GM19328 (cell line): ENCODE results near the gene HS6ST2.

Source experiments
- ATAC-seq: cut with Tn5 transposase; IDR thresholded peaks from one replicate; pipeline ENCODE4 v1.9.1; 2021; ENCODE audit warnings: mild to moderate bottlenecking, moderate library complexity; ENCODE audit not compliant: unreplicated experiment

HS6ST2 gene

DNA sequence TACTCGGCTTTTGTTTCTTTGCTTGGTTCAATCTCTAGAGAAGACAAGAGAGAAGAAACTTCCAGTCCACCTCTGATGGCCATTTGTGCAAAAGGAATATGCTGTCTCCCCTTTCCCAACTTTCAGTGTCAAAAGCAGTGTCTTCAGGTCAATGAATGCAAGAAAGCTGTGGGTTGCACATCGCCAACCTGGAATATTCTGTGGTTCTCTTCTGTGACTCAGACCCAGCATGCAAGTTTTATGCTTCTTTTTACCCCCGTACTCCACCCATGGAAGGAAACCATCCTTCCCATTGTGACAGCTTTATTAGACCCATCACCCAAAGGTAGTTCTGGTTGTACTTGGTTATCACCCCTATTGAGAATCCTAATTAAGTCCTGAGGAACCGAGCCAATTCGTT is 334.0 kb downstream of the HS6ST2 start:
- no peak for ATAC-seq

DNA sequence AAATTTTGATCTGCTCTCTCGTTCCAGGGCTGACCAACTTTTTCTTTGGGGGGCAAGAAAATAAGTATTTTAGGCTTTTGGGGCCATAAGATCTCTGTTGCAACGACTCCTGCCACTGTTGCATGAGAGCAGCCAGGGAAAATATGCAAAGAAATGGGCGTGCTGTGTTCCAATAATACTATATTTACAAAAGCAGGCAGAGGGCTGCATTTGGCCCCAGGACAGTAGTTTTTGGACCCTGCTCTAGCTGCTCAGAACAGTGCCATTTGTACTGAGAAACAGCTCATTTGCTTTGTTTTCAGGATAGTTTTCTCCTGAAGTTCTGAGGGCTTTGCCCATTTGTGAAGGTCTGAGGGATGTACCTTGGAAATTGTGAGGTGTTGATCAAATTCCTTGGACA is 334.5 kb downstream of the HS6ST2 start:
- no peak for ATAC-seq

DNA sequence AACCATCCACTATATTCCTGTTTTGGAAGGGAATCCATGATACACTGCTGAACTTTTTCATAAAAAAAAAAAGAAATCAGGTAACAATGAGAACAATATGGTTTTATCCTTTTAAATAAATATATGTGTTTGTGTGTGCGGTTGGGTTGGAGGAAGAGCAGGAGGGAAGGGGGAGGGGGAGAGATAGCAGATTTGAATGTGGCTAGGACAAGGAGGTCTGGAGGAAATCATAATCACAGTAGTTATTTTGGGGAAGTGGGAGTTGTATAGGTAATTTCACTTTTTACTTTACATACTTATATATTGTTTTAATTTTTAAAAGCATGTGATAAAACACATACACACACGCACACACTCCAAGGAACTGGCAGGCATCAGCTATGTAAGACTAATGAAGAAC is 335.1 kb downstream of the HS6ST2 start:
- no peak for ATAC-seq

DNA sequence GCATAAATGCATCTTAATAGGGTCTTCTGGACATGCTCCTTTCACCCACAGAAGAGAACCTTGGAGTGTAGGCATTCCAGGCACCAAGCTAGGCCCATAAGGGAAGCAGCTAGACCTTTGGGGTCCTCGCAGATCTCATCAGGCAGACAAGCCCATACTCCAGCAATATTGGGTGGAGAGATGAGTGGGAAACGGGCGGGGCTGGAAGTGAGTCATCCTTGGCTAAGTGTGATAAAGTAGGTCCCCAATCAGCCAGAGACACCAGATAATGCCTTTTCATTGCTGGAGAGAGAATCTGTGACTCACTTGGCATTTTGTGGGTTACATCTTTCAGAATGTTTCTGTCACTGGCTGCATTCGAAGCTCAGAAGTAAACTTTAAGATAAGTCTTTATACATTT is 336.3 kb downstream of the HS6ST2 start:
- ATAC-seq, result no peak

DNA sequence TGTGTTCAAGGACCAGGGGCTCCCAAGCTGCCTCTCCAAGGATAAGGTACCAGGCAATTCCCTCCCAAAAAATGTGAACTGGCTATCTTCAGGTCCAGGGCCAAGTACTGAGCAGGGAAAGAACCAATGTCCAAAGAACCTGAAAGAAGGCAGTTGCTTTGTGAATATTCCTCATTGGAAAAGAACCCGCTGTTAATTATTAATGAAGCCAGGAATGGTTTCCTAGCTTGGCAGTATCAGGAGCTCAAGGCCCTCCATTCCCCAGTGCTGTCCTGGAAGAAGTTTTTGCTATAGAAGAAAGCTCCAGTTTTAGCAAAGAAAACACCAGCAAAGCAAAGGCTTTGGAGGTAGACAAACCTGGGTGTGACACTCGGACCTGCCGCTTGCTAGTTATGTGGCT is 339.6 kb downstream of the HS6ST2 start:
- ATAC-seq, result no peak

DNA sequence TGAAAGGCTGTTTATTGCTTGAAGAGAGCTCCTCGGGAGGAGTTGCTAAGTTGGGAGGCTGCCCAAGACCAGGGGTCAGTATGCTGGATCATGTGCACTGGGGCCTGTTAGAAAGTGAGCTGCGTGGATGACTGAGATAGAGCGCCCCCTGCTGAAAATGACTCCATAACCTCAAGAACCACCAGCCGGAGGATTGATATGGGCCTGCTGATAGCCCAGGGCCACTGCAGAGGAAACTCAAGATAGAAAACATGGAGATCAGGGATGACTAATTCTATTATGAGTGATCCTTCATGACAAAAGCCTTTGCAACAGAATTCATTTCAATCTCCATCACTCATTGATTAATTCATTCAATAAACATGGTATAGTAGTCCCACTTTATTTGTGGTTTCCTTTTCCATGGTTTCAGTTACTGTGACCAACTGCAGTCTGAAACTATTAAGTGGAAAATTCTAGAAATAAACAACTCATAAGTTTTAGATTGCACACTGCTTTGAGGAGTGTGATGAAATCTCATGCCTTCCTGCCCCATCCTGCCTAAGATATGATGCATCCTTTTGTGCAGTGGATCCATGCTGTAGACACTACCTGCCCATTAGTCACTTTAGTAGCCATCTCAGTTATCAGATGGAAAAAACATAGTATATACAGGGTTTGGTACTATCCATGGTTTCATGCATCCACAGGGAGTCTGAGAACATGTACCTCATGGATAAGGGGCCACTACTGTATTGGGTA is 342.9 kb downstream of the HS6ST2 start:
- ATAC-seq, result no peak

DNA sequence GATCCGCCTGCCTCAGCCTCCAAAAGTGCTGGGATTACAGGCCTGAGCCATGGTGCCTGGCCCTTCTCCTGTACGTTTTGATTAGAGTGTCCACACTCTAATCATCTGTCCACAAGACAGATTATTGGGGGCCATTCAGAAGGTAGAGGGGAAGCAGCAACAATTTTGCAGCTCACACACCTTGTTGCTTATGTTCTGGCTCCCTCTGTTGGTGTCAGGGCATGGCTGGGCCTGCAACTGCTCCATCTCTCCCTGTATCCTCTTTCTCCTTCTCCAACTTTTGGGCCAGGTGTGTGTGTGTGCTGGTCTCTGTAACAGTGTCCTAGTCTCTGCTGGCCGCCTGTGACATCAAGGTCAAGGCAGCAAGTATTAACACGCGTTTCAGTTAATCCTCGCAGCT is 344.1 kb downstream of the HS6ST2 start:
- no peak for ATAC-seq

DNA sequence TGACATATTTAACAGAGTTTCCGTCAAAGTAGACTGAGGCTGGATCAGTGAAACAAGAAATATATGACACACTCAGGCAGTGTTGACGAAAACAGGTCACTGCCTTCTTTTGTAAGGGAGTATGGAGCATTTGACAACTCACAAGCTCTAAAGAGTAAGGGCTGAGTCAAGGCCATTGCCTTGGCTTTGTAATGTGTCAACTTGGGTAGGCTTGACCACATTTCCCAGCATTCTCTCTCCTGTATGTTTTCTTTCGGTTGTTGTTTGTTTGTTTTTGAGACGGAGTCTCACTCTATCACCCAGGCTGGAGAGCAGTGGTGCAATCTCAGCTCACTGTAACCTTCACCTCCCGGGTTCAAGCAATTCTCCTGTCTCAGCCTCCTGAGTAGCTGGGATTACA is 344.6 kb downstream of the HS6ST2 start:
- ATAC-seq, result no peak

DNA sequence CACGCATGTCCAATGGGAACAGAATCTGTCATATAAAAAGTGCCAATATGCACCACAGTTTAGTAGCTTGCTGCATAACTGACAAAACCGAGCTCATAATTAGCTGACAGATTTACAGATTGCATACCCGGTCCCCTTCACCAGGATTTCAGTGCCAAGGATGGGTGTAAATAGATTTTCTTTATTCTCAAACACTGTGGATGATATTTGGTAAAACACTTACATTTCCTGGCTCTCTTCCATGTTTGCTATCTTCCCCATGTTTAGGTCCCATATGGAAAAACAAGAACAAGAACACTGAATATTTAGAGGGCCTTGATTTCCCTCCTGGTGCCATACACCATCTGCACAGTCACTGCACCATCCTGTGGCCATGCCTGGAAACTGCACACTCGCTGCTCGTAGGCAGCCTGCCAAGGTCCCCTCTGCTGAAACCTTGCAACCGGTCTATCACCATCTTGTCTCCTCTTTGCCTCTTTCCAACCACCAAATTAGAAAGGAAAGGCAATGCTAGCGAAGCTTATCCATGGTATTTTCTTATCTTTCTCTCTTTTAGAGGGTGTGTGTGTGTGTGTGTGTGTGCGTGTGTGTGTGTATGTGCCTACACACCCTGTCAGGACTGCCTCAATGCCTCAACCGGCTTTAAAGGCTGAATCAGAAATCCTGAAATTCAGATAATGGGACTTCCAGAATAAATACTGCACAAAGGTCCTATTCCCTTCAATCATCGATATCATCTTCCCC is 345.4 kb downstream of the HS6ST2 start:
- ATAC-seq, result no peak

DNA sequence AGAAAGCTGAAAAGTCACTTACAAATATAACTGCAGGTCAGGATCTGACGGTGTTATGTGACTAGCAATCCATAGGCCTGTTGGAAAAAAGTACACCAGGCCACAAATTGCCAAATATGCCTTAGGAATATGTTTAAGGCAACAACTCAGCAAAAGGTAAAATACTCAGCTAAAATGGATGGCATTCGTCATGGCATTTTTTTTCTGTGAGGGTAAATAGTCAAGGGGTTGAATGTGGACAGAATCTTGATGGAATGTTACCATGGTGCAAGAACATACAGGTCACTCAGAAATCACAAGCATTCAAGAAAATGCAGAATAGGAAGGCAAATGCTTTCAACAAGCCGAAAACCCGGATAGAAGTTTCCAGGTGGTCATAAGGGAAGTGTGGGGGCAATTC is 347.9 kb downstream of the HS6ST2 start:
- ATAC-seq, result no peak

DNA sequence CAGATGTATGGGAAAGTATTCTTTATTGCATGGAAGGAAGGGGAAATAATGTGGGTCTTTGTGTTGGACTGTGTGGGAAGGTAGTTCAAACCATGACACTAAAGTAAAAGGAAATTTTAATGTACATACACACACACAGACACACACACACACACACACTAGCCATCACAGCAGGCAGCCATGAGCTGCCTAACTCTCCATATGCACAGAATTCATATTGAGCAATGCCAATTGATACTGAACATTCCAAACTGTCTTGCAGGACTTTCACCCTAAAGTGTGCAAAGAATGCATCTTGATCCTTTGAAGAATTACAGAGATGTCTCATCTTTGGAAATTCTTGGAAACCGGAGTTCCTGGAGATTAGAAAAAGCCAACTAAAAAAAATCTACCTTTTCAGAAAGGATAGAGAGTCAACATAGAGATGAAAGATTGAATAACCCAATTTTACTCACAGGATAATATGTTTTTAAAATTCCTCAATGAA is 349.0 kb downstream of the HS6ST2 start:
- no peak for ATAC-seq

DNA sequence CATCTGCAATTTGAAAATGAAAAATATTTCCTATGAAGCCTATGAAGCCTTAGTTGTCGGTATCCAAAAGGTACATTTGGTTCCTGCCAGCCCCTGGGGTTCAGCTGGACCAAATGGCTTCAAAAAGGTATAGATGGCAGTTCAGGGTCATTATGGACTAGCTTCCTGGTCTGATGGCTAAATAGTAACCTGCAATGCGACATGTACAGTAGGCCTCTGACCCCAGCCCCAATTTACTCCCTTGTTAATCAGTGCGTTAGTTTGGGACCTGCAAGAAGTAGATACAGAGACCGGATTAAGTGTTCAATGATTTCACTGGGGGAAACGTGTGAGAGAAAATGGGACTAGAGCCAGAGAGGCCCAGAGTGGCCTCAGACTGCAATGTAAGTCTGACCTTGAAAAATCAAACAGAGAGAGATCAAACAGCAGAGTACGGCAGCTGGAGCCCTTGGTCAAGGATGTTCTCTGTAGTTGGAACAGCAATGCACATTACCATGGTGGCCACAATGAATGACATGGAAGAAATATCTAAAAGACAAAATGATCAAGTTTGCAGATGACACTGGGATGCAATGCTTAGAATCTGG is 354.6 kb downstream of the HS6ST2 start:
- ATAC-seq, result no peak

DNA sequence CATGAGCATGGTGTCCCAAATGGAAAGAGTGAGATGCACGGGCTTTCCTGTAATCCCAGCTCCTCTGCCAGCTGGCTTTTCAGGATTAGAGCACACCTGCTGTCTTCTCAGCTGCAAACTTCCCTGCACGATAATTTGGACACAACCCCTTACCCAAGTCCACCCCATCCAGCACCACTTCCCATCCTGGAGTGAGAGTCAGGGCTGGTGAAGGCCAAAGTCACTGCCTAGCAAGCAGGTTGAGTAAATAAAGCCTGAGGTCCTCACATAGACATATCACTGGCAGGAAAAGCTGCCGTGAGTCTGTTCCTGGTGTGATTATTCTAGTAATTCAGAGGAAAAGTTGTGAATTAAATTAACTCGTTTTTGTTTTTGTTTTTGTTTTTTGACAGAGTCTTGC is 355.7 kb downstream of the HS6ST2 start:
- ATAC-seq, result no peak

DNA sequence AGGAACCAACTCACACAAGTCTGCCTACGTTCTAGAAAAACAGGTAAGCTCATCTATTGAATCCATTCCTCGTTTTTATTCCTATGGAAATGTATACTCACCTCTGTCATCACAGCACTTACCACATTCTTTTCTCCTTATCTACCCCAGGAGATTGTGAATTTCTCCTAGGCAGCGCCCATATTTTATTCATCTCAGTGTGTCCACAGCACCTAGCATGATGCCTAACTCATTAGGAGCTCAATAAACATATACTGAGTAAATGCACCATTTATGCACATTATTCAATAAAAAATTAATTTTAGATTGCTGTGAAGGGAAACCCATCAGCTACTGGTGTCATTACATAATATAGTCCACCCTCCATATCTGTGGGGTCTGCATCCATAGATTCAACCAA is 363.4 kb downstream of the HS6ST2 start:
- no peak for ATAC-seq

DNA sequence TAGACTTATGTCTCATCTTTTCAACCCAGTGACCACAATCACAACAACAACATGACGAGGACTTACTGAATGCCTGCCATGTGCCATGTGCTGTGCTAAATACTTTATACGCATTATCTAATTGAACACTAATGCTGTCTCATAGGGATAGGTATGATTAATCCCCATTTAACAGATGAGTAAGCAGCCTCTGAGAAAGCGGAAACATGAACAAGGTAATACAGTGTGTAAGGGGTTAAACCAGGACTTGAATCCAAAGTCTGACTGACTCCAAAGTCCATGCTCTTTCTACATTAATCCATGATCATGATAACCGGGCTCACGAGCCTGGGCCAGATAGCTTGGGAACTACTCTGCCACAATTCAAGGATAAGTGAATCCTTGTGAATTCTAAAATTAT is 364.3 kb downstream of the HS6ST2 start:
- ATAC-seq, result no peak

DNA sequence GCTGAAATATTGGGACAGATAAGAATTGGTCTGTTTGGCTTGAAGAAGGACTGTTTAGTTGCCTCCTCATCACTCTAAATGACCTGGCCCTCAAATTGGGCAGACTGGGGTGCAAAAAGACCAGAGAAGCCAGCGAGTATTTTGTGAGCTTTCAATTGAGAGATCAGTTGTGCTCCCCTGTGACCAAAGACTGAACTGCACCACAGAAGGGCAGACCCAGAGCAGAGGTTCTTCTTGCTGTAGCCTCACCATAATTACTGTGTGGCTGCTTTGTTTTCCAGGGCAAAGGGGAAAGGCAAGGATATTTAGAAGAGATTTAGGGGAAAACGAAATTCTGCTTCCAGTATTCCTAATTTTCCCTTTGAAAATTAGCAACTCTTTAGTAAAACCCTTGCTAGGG is 365.5 kb downstream of the HS6ST2 start:
- peak; percentile 67 for ATAC-seq

DNA sequence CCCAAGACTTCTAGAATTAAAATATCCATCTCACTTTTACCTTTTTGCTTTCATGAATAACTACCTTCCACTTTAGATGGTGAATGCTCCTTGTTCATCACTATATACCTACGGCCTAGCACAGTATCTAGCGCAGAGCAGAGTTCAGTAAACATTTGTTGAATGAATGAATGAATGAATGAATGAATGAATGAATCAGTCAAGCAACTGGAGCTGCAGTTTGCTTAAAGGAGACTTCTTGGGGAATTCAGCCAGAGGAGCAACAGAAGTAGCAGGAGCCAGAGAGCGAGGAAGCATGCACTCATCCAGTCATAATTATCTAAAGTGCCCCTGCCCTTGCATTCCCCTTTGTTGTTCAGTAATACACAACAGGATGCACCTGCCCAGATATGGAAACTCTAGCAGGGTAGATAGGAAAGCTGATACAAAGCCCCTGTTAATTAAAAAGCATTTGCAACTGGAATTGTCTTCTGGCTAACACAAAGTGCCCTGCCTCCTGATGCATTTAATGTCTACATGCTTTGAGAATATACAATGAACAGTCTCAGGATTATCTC is 366.6 kb downstream of the HS6ST2 start:
- ATAC-seq, result no peak

DNA sequence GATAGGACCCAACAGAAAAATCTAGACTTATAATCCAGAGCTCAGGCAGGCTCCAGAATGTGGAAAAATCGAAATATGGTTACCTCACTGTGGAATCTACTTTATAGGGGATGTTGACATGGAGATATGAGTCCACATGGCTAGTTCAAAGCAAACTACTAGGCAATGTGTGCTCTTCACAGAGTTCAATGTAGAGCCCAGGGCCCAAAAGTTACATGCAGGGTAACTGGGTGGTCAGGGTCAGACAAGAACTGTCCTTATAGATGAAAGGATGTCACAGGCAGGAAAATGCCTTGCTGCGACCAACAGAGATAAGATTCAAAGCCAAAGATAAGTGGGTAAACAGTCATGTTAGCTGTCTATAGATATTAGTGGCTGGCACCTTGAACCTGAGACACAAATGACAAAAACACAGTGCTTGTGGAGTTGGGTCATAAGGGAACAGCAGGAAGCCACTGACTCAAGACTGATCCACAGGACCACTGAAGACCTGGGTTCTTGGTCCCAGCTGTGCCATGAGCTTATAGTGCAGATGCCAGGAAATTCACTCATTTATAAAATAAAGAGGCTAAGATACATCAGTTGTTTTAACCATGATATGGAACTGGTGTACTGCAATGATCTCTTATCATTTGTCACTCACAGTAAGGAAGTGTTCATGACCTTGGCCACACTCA is 367.9 kb downstream of the HS6ST2 start:
- no peak for ATAC-seq

DNA sequence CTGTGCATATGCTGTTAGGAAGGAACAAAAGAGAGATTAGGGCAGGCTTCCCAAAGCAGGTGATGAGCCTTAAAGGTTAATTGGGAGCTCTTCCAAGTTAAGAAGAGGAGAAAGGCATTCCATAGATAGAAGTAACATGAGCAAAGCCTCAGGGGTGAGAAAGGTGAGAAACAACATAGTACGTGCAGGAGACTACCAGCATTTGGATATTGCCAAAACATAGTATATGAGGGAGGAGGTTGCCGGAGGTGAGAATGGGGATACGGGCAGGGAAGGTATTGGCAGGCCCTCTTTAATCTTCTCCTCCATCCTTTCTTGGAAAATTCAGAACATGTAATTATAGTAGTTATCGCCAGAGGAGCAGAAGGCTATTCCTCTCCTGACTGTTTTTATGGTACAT is 373.5 kb downstream of the HS6ST2 start:
- ATAC-seq, result no peak

DNA sequence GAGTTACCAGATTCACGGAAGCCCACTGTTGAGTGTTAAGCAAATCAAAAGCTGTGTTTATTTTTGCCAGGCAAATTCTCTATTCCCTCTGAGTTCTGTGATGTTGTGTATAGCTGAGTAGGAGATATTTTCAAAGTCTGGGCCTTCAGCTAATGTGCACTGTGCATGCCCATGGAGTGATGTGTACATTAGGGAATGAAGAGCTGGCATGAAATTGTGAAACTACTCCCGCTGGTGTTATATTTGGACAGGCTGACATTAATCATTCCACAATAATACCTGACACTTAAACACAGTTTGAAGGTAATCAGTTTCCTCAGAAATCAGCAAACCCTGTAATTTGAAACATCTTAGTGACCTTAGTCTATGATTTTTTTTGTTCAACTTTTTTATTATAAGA is 381.5 kb downstream of the HS6ST2 start:
- no peak for ATAC-seq
